DMS153 treated with DMSO at 0.1 percent for 48 hours (cell line): ENCODE results near the gene VPS37C.

Experiments used
- DNase-seq: peaks from one replicate; lab custom pipeline; 2025; ENCODE audit not compliant: unreplicated experiment; lab: John Stamatoyannopoulos, UW

The VPS37C gene

DNA sequence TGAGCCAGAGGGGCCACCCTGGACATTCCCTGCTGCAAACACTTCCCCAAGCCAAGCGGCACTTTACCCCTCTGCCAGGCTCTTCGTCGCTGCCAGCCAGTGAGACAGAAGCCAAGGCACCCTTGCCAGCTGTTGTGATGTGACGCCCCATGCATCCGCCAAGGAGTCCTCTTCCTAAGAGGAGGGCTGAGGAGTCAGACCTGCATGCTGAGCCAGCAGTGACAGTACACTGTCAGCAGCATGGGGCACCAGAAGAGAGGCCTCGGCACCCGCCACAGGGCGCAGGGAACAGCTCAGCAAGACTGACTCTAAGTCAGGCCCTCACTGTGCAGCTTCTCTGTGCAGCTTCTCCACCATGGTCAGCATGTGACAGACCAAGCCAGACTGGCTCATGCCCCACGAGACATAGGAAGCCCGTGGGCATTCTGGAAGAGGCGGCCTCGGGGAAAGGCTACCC lies 26.4 kb downstream of the VPS37C start:
- DNase-seq = no peak

DNA sequence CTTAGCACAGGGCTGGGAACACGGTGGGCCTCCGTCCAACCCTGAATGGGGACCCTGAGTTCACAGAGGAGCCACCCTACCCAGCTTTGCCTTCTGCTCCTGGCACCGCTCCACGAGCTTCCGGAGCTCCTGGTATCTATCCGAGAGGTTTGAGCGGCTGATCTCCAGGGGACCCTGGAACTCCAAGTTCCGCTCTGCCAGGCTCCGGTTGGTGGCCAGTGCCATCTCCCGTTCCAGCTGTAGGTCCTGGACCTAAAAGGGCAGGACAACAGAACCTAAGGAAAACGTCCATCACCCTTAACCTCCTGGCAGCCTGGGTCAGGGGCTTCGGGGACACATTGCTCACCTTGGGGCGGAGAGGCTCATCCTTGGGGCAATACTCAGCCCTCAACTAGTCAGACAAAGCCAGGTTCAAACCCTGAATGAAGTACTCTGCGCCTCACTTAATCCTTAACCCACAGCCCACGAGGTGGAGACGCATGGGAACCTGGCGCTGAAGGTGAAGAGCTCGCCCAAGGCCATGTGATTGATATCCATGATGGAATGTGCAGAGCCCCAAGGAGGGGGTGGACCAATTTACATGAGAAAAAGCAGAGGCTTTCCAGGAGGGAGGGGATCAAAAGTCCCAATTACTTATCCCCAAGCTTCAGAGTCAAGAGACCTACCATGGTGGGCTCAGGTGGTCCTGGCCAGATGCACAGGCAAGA lies 27.1 kb downstream of the VPS37C start:
- DNase-seq = no peak

DNA sequence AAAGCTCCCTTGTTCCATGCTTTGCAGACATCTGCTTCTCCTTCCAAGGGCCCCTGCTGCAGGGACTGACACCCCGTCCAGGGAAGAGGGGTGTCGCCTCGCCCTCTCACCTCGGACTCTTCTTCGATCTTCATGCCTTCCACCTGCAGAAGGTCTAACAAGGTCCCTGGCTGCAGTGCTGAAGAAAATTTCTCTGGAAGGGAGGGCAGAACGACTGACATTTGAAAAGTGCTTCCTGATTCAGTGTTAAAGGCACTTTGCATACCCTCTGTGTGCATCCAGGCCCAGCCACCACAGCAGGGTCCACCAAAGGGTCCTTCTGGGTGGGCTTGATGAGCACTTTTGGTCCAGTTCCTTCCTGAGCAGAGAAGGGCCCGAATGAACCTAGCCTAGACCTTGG lies 28.1 kb downstream of the VPS37C start:
- no peak for DNase-seq

DNA sequence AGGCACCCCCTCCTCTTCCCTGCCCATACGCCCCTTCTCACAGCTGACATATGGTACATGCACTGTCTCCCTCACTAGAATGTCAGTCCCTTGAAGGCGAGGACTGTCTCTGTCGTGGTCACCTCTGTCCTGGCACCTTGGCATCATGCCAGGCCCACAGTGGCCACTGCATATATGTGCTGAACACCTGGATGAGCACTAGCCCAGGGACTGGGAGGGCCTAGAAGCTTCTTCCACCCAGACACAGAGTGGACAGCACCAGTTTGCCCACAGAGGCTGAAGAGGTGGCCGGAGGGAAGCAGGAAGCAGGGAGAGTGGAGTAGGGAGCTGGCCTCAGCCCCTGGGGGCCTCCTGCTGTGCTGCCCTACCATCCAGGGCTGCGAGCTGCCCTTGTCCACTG lies 28.6 kb downstream of the VPS37C start:
- no peak for DNase-seq

DNA sequence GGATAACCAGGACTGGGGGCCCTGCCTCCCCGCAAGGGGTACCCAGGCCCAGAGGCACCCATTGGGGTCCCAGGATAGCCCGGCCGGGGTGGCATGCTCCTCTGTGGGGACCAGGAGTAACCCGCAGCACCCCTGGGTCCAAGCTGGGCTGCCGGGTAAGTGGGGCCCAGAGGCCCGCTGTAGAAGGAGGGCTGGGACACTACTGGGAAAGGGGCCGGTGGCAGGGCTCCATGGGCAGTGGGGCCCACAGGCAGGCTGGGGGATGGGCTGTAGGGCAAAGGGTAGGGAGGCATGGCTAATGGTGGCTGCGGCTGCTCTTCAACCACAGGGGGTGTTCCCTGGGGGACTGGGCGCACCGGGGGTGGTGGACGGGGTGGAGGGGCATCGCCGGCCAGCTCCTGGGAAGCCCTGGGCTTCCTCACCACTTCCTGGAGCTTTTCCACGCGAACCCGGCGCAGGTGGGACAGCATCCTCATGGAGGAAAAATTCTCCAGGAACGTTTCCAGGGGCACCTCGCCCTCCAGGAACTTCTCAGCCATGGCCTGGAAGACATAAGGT lies 29.1 kb downstream of the VPS37C start:
- no peak for DNase-seq

DNA sequence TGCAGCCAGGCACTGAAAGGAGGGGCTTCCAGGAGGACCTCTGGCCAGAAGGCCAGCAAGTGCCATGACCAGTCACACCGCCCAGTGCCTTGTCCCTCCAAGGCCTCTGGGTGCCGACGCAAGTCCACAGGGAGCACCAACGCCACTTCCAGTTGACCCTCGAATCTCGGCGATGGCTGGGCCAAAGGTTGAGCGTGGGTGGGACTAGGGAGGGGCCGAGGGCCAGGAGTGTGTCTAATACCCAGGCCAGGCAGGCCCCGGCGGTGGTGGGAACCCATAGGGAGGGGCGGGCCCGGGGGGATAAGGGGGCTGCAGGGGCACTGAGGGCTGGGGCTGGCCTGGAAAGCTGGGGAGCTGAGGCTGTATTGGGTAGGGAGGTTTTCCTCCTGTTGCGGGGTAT lies 29.6 kb downstream of the VPS37C start:
- no peak for DNase-seq

DNA sequence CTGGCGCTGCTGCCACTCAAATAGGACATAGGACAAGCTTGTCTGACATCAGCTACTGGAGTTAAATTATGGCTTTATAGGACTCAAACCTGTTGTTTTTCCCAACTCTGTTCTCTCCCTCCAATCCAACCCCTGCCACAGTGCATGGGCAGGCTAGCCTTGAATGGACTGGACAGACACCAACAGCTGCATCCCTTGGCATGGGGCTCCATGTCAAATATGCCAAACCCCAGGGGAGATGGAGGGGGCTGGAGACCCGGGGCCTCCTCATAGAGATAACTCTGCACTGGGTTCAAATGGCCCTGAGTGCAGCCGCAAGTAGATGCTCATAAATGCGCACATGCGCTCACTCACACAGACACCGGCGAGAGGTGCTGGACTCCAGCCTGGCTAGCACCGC lies 30.0 kb downstream of the VPS37C start:
- no peak for DNase-seq

DNA sequence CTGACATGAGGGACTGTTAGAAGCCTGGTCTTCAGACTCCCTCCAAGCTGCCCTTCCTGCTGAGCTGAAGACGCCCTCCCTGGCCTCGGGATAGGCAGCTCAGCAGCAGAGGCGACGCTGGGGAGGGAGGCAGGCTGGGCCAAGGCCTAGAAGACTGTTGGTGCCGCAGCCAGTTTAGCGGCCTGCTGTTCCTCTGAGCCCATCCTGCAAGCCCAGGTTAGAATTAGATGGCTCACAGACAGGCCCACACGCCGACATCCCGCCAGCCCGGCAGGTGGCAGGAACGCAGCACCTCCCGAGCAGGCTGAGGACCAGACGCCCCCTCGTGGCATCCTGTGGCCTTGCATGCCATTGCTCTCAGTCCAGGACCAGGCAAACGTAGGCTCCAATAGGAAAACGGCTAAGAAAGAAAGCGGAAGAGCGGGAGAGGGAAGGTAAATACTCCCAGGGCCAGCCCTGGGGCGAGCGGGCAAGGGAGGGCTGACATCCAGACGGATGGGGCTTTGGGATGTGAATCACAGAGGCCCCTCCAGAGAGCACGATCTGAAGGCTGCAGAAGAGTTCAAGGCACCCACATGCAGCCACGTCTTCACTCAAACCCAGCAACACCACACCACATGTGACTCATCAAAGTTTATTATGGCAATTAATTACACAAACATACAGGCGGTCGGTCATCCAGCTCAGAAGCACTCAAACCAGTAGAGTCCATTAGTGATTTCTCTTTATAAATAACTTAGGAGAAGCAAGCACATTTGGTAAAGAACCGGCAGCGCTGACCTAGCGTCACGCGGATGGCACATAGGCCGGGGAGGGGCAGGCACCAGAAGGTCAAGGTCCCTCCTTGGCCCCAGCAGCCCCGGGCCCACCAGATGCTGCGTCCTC lies 31.3 kb downstream of the VPS37C start:
- DNase-seq = no peak

DNA sequence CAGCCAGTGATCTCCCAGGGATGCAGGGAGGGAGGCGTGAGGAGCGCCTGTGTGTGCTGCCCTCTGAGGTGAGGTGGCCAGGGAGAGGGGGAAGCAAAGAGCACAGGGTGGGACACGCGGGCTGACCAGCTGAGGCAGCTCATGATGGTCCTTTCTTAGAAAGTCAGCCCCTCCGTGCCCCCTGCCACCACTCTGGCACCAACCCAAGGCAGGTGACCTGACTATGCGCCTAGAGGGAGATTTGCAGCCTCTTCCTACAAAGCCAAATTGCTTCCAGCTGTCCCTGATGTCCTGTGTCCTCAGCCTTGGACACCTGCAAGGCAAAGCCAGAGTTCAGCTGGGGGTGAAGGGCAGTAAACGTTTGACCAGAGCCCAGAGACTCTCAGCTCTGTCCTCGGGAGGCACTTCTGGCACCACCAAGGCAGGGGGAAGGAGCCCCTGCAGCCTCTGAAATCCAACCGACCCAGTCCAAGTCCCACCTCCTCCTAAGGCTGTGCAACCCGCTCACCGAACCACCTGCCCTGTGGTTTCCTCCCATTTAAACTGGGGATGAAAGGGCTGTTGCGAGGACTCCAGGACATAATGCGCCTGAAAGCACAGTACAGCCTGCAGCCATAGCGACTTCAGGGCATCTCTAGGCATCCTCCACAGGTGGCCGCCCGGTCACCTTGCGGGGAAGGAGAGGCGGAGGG lies 32.1 kb downstream of the VPS37C start:
- no peak for DNase-seq

DNA sequence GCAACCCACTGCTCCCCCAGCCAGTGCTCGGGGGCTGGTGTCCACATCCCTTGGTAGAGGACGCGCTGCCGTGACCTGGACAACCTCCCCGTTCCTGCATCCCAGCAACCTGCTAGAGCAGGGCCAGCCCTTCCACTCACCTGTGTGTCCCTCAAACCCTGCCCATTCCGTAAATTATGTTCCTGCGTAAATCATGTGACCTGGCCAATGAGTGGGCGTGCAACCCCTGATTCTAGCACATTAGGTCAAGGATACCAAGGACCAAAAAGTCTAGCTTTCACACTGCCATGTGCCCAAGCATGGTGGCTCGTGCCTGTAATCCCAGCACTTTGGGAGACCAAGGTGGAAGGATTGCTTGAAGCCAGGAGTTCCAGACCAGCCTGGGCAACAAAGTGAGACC lies 33.2 kb downstream of the VPS37C start:
- DNase-seq = no peak

DNA sequence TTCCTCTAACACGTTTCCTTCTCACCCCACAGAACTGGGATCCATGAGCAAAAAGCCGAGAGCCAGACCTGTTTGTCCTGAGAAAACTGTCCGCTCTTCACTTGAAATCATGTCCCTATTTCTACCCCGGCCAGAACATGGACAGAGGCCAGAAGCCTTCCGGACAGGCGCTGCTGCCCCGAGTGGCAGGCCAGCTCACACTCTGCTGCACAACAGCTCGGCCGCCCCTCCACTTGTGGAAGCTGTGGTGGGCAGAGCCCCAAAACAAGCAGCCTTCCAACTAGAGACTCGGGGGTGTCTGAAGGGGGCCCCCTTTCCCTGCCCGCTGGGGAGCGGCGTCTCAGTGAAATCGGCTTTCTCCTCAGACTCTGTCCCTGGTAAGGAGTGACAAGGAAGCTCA lies 35.0 kb downstream of the VPS37C start:
- no peak for DNase-seq

DNA sequence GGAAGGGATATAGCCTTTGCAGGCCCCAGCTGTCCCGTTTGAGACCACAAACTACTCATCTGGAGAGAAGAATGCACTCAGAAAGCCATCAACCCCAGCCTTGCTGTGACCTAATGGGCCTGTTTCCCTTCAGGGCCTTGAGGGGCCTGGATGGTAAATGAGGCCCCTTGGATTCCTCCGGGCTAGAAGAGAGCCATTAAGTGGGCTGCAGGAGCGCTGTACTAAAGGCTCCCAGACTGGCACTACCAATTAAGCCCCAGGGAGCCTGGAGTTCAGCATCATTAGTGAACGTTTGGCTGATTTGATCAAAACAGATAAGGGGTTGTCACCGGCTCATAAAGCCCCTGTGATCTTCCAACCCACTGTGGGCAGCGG lies 35.9 kb downstream of the VPS37C start:
- DNase-seq = no peak

DNA sequence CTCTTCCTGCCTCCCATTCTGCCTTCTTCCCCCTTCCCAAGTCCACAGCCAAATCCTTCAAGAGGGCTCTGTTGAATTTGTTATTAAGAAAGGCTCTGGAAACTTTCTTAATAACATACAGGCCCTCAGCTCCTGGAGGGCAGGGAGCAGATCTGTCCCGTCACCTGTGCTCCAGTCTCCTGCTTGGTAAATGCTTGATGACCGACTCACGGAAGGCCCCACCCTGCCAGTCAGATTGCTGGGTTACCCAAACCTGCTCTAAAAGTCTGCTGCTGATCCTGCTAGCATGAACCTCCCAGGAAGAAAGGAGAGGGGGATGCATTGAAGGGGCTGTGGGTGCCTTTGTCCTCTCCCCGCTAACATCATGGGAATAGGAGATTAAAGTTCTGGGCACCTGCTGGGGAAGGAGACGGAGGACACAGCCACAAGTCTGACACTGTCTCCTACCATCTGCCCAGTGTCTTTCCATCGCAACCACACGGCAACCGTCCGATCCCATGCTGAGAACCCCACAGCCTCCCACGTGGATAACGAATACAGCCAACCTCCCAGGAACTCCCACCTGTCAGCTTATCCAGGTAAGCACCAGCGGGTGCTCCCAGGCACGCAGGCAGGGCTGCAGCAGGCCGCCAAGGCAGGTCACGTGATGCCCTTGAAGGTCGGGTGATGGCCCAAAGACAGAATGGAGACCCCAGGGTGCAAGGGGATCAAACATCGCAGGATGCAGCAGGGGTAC lies 36.5 kb downstream of the VPS37C start:
- DNase-seq = no peak

DNA sequence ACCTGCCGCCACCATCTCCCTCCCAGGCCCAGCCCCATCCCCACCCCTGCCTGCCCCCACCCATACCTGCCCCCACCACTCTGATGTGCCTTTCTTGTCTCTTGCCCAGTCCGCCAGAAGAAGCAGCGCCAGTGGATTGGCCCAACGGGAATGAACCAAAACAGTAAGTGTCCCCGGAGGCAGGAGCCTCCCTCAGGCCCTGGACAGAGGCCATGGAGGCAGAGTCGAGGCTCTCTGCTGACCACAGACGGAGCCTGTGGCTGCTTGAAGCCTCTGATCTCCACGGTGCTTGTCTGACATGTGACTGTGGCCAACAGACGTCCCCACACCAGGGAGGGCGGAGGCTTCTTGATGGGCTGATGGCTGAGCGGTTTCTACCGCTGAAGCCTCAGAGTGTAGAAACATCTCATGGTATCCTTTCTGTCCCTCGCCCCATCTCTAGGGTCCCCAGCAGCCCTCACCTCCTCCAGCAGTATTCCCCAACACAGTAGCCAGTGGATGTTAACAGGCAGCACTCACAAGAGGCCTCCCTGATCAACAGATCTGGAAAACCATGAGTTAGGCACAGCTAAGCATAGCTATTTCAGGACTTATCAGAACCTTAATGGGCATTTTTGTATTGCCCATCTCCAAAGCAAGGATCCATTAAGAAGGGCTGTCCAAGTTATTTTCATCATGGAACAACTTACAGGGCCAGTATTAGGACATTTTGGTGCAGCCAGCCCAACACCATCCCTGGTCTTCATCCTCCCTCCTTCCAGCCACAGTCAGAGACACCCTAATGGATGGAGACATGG lies 37.3 kb downstream of the VPS37C start:
- DNase-seq = no peak

DNA sequence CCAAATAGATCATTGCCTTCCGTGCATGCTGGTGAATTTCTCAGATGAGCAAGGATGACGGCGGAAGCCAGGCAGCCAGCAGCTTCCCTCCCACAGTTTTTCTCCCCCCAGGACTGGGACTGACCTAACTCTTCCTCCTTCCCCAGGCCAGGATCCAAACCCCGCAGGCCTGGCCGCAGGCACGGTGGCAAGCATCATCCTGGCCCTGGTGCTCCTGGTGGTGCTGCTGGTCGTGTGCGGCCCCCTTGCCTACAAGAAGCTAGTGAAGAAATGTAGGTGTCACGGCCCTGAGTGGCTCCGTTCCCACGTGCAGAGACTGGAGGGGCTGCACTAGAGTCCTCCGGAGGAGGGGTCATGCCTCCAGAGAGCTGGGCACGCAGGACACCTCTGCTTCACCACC lies 38.5 kb downstream of the VPS37C start:
- DNase-seq = no peak

DNA sequence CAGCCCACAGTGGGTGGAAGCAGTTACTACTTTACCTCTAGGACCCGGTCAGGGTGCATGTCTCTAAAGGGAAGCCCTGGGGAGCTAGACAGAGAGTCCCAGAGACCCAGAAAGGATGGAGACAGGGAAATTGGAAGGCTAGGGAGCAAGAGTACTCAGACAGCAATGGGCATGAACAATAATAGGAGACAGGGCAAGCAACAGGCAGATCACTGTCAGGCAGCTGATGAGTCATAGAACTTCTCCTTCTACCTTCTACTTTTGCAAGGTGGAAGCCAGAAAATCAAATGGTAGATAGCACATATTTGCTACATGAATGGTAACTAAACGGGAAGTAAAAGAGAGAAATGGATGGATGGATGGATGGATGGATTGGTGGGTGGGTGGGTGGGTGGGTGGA lies 39.3 kb downstream of the VPS37C start:
- no peak for DNase-seq

DNA sequence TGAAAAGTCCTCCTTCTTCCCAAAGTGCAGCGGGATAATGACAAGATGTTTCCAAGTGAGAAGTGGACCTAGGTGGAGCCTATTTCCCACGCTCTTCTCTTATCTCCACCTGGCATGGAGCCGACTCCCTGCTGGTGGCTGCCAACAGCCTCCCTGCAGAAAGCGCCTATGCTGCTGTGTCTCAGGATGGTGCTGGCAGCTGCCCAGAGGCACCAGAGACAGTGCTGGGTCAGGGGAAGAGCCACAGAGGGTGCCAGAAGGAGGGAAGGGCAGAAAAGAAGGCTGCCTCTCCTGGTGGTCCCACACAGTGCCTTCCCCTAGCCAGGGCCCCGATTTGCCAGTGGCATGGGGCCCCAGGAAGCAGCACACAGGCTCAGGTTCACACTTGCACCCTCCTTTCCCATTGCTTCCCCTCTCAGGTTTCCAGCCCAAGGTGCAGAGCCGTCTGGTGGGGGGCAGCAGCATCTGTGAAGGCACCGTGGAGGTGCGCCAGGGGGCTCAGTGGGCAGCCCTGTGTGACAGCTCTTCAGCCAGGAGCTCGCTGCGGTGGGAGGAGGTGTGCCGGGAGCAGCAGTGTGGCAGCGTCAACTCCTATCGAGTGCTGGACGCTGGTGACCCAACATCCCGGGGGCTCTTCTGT lies 39.9 kb downstream of the VPS37C start:
- DNase-seq = no peak

DNA sequence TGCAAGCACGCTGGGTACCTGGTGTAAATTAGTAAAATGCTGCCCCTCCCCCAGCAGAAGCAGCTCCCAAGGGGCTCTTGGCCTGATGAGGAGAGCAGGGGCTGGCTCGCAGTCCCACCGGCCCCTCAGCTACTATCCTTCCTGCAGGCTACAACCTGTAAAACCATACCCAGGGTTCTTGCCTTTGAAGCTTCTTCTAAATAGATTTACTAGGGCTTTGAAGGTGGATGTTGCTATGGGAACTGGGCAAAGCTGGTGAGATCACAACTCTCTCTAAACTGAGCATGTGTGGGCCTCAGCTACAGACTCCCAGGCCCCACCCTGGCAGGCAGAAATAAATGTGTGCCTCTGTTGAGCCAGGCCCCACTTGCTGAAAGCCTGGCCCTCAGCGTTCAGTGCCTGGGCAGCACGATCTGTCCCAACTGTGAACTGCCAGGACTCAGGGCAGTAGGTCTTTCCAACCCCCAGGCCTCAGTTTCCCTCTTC lies 40.5 kb downstream of the VPS37C start:
- no peak for DNase-seq

DNA sequence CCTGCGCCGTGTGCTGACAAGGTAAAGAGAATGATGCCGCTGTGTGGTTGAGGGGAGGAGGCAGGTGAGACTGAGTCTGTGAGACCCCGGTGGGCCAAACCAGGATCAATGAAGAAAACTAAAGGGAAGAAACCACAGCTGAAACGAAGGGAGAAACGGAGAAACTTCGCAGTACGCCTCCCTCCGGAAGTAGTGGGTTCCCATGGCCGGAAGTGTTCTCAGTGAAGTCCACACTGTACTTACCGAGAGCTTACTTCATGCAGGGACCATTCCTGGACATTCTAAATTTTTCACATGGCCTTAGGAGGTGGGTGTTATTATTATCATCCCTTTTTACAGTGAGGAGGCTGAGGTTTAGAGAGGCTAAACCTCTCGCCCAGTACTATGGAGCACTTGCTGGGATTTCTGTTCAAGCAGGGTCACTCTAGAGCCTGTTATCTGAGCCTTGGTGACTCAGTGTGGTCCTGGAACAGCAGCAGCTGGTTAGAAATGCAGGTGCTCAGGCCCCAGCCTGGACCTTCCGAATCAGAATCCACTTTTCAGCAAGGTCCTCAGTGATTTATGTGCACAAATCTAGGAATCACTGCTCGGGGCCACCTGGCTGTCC lies 41.0 kb downstream of the VPS37C start:
- no peak for DNase-seq
